Measurements from ENCODE around the gene TNP1.

The TNP1 gene

GRCh38 chr2:216860426-216861137, 718 bp upstream of the TNP1 start:
- TF ChIP-seq, protein P1, sequence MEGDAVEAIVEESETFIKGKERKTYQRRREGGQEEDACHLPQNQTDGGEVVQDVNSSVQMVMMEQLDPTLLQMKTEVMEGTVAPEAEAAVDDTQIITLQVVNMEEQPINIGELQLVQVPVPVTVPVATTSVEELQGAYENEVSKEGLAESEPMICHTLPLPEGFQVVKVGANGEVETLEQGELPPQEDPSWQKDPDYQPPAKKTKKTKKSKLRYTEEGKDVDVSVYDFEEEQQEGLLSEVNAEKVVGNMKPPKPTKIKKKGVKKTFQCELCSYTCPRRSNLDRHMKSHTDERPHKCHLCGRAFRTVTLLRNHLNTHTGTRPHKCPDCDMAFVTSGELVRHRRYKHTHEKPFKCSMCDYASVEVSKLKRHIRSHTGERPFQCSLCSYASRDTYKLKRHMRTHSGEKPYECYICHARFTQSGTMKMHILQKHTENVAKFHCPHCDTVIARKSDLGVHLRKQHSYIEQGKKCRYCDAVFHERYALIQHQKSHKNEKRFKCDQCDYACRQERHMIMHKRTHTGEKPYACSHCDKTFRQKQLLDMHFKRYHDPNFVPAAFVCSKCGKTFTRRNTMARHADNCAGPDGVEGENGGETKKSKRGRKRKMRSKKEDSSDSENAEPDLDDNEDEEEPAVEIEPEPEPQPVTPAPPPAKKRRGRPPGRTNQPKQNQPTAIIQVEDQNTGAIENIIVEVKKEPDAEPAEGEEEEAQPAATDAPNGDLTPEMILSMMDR (IDR thresholded peaks at IDR 0.05; ENCODE audit: insufficient read depth, low read length), result no peak
- TF ChIP-seq POLR2AphosphoS5 (IDR thresholded peaks at IDR 0.05; ENCODE audit: low read depth) (no peak), SPI1 (IDR thresholded peaks at IDR 0.05; ENCODE audit: borderline replicate concordance, low read depth) (no peak), GABPA (IDR thresholded peaks at IDR 0.05; ENCODE audit: low read depth) (no peak)
- TF ChIP-seq, protein P2, sequence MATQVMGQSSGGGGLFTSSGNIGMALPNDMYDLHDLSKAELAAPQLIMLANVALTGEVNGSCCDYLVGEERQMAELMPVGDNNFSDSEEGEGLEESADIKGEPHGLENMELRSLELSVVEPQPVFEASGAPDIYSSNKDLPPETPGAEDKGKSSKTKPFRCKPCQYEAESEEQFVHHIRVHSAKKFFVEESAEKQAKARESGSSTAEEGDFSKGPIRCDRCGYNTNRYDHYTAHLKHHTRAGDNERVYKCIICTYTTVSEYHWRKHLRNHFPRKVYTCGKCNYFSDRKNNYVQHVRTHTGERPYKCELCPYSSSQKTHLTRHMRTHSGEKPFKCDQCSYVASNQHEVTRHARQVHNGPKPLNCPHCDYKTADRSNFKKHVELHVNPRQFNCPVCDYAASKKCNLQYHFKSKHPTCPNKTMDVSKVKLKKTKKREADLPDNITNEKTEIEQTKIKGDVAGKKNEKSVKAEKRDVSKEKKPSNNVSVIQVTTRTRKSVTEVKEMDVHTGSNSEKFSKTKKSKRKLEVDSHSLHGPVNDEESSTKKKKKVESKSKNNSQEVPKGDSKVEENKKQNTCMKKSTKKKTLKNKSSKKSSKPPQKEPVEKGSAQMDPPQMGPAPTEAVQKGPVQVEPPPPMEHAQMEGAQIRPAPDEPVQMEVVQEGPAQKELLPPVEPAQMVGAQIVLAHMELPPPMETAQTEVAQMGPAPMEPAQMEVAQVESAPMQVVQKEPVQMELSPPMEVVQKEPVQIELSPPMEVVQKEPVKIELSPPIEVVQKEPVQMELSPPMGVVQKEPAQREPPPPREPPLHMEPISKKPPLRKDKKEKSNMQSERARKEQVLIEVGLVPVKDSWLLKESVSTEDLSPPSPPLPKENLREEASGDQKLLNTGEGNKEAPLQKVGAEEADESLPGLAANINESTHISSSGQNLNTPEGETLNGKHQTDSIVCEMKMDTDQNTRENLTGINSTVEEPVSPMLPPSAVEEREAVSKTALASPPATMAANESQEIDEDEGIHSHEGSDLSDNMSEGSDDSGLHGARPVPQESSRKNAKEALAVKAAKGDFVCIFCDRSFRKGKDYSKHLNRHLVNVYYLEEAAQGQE (IDR thresholded peaks at IDR 0.05; ENCODE audit: insufficient replicate concordance, low read depth), result no peak
- no peak overlapping the region for H3K4me3 ChIP-seq (replicated peaks; ENCODE audit: insufficient read depth, low read length)
- DNase-seq (ENCODE audit: low read depth in 1 of 2, low spot score in 1 of 2), result no peak
- H3K27me3 ChIP-seq (ENCODE audit: insufficient read depth, poor library complexity, severe bottlenecking), result no peaks in the 10 kb centered on the region
- no peak overlapping the region for H3K27ac ChIP-seq (replicated peaks)

DNA sequence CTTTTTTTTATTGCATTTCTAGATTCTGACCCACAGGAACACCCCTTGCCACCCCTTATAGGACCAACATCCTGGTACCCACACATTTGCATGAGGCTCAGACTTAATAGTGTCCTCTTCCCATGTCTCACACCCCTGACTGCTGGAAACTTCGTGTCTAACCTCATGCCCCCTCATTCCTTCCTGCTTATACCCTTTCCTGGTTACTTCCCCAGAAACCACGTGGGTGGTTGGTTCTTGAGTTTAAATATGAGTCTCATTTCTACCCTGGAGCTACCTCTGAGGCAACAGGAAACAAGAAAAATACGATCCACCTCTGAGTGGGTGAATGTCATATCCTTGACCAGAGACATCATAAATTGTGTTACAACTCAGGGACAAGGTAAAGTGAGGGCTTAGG, 1.6 kb downstream of the TNP1 start:
- Histone ChIP-seq H3K27ac (replicated peaks) (no peak overlapping the region), H3K27me3 (ENCODE audit: insufficient read depth, poor library complexity, severe bottlenecking) (no peaks in the 10 kb centered on the region), H3K4me3 (replicated peaks; ENCODE audit: insufficient read depth, low read length) (no peak overlapping the region)
- TF ChIP-seq SPI1 (IDR thresholded peaks at IDR 0.05; ENCODE audit: borderline replicate concordance, low read depth) (no peak), GABPA (IDR thresholded peaks at IDR 0.05; ENCODE audit: low read depth) (no peak), POLR2AphosphoS5 (IDR thresholded peaks at IDR 0.05; ENCODE audit: low read depth) (no peak)
- TF ChIP-seq, protein P2 (IDR thresholded peaks at IDR 0.05; ENCODE audit: insufficient replicate concordance, low read depth), result no peak
- TF ChIP-seq, protein P1 (IDR thresholded peaks at IDR 0.05; ENCODE audit: insufficient read depth, low read length), result no peak
- DNase-seq (ENCODE audit: low read depth in 1 of 2, low spot score in 1 of 2), result no peak

- Histone ChIP-seq H3K4me3 (replicated peaks; ENCODE audit: insufficient read depth, low read length) (no peak overlapping the region), H3K27me3 (ENCODE audit: insufficient read depth, poor library complexity, severe bottlenecking) (no peaks in the 10 kb centered on the region), H3K27ac (replicated peaks) (no peak overlapping the region)
- no peak for DNase-seq (ENCODE audit: low read depth in 1 of 2, low spot score in 1 of 2)
- TF ChIP-seq GABPA (IDR thresholded peaks at IDR 0.05; ENCODE audit: low read depth), result no peak
- TF ChIP-seq, protein P1 (IDR thresholded peaks at IDR 0.05; ENCODE audit: insufficient read depth, low read length), result no peak
- no peak for TF ChIP-seq POLR2AphosphoS5 (IDR thresholded peaks at IDR 0.05; ENCODE audit: low read depth)
- TF ChIP-seq SPI1 (IDR thresholded peaks at IDR 0.05; ENCODE audit: borderline replicate concordance, low read depth), result no peak
- TF ChIP-seq, protein P2 (IDR thresholded peaks at IDR 0.05; ENCODE audit: insufficient replicate concordance, low read depth), result no peak
These were observed 2.7 kb downstream of the TNP1 start for GRCh38 chr2:216857131-216857550.

All from HL-60 (cell line).